Measurements from ENCODE around the gene RACGAP1.

The RACGAP1 gene, protein sequence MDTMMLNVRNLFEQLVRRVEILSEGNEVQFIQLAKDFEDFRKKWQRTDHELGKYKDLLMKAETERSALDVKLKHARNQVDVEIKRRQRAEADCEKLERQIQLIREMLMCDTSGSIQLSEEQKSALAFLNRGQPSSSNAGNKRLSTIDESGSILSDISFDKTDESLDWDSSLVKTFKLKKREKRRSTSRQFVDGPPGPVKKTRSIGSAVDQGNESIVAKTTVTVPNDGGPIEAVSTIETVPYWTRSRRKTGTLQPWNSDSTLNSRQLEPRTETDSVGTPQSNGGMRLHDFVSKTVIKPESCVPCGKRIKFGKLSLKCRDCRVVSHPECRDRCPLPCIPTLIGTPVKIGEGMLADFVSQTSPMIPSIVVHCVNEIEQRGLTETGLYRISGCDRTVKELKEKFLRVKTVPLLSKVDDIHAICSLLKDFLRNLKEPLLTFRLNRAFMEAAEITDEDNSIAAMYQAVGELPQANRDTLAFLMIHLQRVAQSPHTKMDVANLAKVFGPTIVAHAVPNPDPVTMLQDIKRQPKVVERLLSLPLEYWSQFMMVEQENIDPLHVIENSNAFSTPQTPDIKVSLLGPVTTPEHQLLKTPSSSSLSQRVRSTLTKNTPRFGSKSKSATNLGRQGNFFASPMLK

DNA sequence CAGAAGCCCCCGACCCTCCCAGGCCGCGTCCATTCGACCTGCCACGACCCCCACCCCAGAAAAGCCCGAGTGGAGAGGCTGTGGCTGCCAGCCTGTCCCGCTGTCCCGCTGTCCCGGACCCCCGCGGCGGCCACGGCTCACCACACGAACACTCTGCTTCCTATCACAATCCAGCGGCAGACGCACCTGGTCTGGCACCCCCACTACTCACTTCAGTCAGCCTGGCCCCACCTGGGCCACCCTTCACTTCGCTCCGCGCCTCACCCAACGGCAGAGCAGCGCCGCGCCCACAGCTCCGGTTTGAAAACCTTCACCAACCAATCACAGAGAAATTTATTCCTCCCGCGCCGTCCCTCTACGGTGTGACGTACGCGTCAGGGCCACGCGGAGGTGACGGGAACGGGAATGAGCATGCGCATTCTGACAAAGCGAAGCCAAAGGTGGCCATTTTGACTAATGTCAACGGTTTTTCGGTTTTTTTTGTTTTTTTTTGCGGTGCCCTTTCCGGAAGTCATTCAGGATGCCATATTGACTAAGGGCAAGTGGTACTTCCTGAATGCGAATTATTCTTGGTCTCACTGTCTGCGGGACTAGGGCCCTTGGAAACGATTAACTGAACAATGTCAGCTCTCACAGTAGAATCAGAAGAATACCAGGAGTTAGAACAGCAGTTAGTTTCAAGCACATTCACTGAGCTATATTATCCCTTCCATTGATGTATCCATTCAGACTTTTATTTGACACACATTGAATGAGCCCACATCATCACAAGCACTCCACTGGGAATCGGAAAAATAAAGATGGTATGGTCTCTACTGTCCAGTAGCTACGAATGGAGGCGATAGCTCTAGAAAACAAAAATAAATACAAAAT lies at the start of gene RACGAP1:
Gene RACGAP1, minus strand, starts transcription at position 308 of the 873 bp plus-strand sequence. CDS start 8,779 bp downstream, outside the sequence.
- DNase-seq, result peak; percentile 95

DNA sequence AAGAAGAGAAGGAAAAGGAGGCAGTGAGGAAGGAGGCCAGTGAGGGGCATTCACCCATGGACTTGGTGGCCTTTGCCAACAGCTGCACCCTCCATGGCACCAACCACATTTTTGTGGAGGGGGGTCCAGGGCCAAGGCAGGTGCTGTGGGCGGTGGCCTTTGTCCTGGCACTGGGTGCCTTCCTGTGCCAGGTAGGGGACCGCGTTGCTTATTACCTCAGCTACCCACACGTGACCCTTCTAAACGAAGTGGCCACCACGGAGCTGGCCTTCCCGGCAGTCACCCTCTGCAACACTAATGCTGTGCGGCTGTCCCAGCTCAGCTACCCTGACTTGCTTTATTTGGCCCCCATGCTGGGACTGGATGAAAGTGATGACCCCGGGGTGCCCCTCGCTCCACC lies 48.4 kb upstream of the RACGAP1 start:
- DNase-seq, result no peak

DNA sequence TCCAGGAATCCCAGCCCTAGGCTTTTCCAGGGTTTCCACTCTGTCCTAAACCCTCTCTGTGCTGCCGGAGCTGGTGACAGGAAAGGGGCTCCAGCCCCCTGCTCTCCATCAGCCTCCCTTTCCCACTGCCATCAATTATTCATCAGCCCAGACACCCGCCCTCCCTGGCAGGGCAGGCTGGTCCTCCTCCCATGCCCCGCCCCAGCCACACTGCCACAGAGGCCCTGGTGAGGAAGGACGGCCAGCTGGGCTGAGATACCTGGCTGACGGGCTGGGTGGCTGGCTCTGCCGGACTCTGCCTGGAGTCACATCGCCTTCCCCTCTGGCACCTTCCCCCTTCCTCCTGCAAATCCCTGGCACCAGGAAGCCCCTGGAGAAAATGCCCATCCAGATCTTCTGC lies 47.9 kb upstream of the RACGAP1 start:
- DNase-seq, result no peak

DNA sequence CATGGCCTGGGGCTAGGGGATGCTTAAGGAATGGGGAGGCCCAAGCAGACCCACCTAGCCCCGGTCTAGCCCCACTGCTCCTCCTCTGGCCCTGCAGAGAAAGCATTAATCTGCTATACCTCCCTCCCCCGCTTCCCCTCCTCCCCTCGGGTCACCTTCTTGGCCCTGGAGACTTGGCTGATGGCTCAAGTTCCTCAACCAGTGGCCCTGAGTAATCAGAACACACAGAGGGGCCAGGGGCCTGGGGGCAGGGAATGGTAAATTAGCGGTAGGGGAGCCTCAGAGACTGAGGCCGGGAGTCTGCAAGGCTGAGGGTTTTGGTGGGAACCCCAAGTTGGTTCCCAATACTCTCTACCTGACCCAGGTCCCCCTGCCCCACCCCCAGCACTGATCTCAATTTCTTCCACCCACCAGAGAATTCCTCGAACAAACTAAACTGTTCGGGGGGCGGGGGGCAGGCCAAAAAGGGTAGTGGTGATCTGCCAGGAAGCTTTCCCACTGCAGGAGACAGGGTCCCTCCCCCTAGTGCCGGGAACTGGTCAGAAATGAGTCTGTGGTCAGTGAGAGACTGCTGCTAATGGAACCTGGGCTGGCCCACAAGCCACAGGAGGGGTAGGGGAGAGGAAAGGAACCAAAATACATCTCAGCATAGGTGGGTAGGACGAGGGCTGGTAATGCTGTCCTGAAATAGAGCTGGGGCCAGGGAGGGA lies 47.1 kb upstream of the RACGAP1 start:
- no peak for DNase-seq

DNA sequence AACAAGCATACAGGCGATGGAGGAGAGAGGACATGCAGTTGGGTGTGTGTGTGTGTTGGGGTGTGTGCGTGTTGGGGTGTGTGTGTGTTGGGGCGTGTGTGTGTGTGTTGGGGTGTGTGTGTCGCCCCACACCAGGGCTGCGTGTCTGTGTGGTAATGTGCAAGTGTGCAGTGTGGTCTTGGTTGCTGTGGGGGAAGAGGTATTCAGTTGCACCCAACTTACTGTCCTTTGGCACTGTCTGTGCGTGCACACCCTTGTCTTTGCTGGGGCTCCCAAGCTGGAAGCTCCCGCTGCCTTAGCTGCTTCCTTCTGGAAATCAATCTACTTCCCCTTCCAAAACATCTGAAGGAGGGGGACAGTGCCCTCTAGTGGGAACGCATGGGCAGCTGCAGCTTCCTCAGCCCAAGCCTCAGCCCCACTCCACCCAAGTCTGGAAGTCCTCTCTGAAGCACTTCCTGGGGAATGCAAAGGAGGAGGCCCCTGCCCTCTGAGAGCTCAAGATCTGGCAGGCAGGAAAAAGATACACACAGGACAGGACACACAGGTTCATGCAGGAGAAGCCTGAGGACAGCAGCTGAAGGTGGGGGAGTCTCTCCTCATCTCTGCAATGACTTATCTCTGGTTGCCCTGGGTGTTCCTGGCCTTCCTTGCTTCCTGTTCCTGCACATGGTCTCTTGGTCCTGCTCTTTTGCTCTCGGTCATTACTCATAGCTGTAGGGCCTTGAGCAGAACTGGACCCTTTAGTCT lies 45.2 kb upstream of the RACGAP1 start:
- DNase-seq, result peak; percentile 89

DNA sequence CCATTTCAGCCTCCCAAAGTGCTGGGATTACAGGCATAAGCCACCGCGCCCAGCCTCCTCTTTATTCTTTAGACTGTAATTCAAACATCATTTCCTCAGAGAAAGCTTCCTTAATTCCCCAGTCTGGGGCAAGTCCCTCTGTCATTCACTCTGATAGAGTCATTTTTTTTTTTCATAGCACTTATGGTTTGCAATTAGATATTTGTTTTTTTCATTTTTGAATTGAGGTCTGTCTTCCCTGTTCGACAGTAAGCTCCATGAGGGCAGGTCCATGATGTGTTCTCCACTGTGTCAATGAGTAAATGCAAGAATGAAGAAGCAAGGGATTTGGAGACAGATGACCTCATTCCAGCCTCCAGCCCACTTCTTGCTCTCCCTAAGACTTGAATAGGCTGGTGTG lies 44.2 kb upstream of the RACGAP1 start:
- no peak for DNase-seq

DNA sequence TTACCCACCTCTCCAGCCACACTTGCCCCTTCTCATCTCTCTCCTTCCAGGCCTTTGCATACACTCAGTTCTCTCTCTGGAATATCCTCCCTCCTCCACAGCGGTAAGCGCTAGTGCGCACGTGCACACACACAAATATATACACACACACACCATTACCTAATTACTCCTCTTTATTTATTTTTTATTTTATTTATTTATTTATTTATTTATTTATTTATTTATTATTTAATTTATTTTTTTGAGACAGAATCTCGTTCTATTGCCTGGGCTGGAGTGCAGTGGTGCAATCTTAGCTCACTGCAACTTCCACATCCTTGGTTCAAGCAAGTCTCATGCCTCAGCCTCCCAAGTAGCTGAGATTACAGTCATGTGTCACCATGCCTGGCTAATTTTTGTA lies 43.8 kb upstream of the RACGAP1 start:
- no peak for DNase-seq

DNA sequence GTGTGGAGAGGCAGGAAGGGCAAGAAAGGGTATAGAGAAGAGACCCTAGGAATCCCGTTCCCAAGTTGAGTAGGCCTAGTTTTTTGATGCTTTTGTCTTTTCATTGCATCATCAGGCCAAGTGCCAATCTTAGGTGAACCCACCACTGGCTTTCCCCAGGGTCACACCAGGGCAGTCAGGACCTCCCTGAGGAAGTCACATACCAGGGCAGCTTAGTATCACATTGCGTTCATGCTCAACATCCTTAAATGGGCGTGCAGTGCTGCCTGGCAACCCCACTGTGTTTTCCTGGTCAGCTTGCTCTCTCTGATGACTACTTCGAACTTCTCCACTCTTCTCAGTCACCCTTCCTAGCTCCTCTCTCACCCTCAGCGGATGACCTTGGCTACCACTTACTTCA lies 41.1 kb upstream of the RACGAP1 start:
- DNase-seq, result no peak

DNA sequence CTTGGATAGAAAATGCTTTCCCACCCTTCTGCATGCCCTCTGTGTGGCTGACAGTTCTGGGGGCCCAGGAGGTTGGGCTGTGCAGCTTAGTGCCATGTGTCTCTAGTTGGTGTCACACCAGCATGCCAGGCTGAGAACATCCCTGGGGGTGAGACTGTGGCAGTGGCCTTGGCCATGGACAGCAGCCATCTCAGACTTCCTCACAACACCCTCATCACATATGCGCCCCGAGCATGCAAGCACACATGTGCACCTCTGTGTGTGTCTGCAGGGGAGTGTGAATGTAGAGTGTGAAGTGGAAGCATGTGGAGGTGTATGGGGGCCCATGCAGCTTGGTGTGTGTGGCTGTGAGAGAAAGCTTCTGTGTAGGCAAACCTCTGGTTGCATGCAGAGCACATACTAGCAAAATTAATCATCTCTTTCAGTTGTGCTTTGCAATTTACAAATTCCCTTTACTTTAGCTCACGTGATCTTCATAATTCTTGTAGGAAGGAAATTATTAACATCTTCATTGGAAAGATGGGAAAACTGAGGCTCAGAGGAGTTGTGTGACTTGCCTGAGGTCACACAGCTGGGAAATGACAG lies 40.5 kb upstream of the RACGAP1 start:
- no peak for DNase-seq

DNA sequence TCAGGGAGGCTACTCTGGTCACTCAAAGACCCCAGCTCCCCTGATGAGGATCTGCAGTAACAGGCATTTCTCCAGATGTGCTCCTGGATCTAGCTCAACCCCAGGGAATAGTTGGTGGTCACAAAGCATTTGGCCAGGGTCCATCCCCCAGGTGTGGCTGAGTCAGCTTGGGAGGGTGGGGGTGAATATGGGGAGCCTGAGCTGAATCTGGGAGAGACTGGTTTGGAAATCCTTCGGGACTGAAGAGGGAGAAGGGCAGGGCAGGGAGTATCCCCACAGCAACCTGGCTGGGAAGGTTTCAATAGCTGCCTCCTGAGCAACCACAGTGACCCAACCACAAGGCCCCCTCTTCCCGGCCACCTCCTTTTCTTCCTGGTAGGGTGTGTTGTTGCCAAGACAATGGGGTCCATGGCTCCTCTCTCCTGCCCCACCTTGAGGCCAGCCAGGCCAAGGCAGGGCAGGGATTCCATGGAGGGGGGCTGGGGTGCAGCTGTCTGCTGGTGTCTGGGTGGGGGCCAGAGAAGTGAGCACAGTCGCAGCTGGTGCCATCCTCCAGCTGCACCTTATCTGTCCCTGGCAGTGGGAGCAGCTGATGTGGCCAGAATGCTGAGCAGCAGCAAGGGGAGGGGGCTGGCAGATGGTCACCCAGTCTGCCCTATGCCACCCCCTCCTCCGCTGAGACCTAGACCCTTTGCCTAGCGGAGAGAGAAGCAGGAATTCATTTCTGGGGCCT lies 37.6 kb upstream of the RACGAP1 start:
- peak; percentile 70 for DNase-seq

DNA sequence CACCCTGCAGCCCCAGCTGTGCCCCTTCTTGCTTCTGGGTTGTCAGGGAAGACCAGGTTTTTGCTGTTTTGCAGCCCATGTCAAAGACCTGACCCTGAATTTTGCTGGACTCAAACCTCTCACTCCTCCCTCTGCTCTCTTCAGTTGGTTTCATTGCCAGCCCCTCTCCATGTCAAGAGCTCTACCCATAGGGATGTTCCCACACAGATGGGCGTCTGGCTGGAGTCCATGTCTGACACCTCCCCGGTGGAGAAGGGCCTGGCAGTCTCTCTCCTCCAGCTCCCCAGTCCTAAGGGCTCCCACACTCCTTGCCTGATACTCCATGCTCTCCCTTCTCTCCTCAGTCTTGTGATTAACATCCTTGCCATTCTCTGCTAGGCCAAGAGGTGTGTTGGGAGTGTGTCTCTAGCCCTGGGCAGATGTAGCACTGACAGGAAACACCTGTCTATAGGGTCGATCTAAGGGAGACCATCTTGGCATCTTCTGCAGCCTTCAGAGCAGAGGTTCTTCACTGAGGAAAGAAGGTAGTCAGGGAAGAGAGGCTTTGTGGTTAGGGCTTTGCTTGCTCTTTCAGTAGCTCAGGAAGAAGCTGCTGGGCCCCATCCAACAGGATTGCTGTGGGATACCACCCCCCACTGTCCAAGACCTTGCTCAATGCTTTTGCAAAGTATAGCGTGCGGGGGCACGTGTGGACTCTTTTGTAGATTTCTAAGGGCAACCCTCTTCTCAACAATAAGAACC lies 36.8 kb upstream of the RACGAP1 start:
- DNase-seq, result no peak

DNA sequence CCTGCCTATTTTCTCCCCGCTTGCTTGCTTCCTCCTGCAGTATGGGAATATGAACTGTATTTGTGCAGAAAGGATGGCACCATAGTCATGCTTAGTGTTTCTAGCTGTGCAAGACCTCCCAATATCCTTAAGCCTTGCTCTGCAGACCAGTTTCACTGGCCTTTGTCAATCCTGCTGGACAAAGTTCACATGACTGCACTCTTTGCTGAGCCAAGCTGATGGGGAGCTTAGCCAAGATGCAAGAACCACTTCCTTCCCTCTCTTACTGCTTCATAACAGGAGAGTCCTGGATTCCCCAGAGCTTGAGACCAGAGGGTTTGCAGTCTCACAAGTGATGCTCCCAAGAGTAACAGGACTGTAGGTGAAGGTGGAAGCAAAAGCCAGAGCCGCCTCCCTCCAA lies 35.9 kb upstream of the RACGAP1 start:
- DNase-seq, result no peak

DNA sequence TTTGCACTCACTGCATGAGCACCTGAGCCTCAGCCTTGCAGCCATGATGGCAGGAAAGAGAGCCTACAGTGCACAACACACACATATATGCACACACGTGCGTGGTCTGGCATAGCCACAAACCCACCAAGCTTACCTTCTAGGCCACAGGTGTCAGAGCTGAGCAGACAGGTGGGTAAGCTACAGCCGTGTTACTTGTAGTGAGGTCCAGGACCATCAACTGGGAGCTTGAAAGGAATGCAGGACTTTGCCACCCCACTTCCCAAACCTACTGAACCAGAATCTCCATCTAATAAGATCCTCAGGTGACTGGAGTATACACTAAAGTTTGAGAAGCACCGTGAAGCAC lies 34.8 kb upstream of the RACGAP1 start:
- DNase-seq, result no peak

DNA sequence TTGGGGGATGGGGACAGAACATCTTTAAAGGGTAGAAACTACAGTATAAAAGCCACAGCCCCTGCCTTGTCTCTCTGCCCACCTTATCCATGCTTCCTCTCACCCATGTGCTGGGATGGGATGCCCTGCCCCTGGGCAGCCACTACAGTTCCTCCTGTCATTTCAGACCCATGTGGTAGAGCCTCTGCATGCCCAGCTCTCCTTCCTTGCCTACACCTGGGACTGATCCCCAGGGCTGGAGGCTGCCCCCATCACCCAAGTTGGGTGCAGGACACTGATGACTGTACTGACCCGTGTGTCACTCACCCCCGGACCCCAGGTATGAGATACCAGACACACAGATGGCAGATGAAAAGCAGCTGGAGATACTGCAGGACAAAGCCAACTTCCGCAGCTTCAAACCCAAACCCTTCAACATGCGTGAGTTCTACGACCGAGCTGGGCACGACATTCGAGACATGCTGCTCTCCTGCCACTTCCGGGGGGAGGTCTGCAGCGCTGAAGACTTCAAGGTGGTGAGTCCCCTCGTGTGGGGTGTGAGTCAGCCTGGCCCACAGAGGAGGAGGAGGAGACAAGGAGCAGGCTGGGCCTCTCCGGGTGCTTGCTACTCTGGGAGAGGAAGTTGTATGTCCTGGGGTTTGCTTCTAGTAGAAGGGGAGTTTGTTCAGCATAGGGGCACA lies 34.3 kb upstream of the RACGAP1 start:
- DNase-seq, result no peak

DNA sequence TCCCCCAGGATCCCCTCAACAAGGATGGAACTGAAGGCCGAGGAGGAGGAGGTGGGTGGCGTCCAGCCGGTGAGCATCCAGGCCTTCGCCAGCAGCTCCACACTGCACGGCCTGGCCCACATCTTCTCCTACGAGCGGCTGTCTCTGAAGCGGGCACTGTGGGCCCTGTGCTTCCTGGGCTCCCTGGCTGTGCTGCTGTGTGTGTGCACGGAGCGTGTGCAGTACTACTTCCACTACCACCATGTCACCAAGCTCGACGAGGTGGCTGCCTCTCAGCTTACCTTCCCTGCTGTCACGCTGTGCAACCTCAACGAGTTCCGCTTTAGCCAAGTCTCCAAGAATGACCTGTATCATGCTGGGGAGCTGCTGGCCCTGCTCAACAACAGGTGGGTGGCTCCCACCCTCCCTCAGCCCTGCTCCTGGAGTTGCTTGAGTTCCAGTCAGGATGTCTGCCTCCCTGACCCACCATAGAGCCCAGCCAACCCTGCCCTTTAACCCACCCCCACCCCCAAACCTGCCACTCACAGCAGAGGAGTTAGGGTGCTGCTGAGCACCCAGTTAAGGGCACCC lies 33.5 kb upstream of the RACGAP1 start:
- DNase-seq, result no peak

DNA sequence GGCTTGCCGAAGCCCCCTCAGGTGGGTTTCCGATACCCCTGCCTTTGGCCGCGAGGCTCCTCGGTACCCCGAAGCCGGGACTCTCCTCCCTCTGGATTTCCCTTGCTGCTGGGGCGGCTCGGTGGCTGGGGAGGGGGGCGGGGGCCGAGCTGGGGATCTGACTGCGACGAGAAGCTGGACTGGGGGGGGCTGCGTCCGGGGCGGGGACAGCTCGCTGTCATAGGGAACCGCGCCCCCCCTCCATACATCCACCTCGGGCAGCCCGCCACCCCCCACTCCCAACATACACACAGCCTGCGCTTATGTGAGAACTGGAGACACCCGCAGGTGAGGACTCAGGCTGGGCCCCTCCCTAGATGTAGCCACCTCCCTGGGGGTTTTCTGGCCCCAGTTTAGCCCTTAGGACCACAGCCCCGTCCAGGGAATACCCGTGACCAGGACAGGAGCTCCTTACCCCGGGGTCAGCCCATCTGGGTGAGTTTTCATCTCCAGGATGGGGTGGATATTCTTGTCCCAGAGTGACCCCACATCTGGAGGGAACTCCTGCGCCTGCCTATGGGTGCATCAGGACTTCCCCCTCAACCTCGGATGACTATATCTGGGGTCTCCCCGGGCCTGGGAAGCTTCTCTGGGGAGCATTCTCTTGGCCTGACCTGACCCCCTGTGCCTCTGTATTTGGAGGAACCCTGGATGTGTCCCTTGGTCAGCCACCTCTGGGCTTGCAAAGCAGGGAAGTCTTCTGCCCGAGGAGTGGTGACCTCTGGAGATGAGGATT lies 32.8 kb upstream of the RACGAP1 start:
- DNase-seq, result no peak

DNA sequence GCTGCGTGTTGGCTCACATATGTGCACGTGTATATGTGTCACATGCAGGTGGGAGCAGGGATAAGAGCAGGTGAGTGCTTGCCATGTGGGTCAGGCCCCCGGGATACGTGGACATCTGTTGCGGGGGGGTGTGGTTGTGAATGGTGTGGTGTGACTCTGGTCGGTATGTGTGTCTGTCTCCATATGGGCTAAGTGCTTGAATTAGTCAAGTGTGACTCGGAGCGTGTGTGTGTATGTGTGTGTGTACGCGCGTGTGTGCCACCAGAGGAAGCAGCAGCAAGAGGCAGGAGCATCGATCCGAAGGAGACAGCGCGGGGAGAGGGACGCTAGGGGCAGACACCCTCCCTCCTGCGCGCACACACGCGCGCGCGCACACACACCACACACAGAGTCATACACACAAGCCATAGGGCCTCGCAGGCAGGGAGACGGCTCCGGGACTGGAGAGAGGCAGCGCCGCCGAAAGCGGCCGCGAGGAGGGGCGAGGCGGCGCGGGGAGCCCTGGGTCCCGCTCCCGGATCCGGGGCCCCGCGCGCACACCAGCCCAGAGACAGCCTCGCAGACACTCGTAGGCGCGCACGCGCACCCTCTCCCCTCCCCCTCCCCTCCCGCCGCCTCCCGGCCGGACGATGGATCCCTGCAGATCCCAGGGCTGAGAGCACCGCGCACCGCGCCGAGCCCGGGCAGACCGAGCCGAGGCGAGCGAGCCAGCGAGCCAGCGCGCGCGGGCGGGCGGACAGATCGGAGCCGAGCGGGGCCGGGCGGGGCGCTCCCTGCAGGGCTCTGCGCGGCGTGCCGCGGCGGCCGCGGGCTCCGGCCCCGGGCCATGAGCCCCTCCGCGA lies 31.9 kb upstream of the RACGAP1 start, which contains the start of gene ASIC1:
Gene ASIC1, plus strand, starts transcription at position 597 of the 842 bp plus-strand sequence. CDS start 1,171 bp downstream, outside the sequence.
- DNase-seq, result peak; percentile 87

DNA sequence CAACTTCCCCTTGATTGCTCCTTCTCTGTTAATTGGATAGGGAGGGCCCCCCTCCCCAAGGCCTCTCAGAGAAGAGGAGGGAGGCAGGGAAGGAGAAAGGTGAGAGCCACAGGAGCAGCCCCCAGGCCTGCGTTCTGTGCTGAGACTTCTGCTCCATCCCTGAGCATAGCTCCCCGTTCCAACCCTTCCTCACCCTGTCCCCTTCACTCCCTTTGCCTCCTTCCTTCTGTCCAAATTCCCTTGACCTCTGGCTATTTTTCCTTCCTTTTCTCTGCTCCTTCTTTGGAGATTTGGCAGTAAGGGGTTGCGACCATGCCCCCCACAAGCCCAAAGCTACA lies 31.3 kb upstream of the RACGAP1 start:
- no peak for DNase-seq
